ENCODE data around the gene RTN4RL2. TPM values are rescaled to one million over a fixed set of nuclear protein-coding genes. Genes with fewer than 3 reads are reported as not detected.

The RTN4RL2 gene
- total and polyA plus RNA-seq, 2 donors (not counting 3 experiments of a cell fraction or from before 2014, with no cell fraction given) = 0.35 to 1.3 TPM

DNA sequence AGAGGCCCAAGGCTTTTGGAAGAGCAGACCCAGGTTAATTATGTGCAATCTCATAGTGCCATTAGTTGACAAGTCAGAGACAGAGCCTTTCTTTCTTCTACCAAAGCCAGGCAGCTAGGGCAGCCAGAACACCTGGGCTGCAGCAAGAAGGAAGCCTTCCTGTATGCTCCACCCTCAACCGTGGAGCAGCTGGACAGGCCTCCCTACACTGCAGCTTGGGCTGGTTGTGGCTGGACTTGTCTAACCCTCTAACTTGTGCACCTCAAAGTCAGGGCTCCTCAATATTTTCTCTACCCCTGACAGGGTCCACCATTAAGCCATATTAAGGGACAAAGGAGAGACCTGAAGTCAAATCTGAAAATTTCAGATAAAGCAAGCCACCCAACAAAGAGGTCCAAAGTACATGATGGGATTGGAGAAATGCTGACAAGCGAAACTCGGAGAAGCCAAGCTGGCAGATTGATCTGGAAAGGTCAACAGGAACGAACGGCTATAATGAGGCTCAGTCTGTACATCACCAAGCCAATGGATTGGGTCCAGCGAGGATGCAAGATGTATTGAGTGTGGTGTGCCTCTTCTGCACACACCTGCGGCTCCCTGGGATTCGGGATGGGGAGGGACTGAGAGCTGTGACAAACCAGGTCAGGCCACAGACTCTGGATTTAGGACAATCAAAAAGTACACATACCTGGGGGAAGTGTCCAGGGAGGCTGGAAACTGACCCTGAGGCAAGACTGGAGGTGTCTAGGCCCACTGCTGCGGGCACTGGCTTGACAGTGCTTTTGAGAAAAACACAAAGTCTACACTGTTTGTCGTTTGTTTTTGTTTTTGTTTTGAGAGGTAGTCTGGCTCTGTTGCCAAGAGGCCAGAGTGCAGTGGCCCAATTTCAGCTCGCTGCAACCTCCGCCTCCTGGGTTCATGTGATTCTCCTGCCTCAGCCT lies 21.7 kb upstream of the RTN4RL2 start:
- no peaks in the 10 kb centered on the region for H3K4me1 ChIP-seq (ENCODE audit: control insufficient read depth, extremely low read depth, insufficient read depth, low read length)
- FAIRE-seq = no peak
- intact Hi-C loops (cut with micrococcal nuclease) = no loop called here
- BruUV-seq (replicated peaks) = no TSS peak
- no peaks in the 10 kb centered on the region for H4K20me1 ChIP-seq (replicated peaks; ENCODE audit: control insufficient read depth, extremely low read depth, insufficient read depth, low read length)
- dilution Hi-C loops (cut with MboI; ENCODE audit: extremely low pct_ligation_motif_present, low sequenced_read_pairs) = no loop called here
- H2AFZ ChIP-seq (ENCODE audit: low read depth, low read length) = no peak overlapping the region
- H3K9me1 ChIP-seq (replicated peaks; ENCODE audit: control insufficient read depth, extremely low read depth, insufficient read depth, low read length) = no peaks in the 10 kb centered on the region
- POLR2A ChIA-PET = no interaction called here
- no peaks in the 10 kb centered on the region for H3K36me3 ChIP-seq (ENCODE audit: control insufficient read depth in 2 of 2, extremely low read depth in 1 of 2, insufficient read depth in 2 of 2, low read length in 2 of 2)
- no peaks in the 10 kb centered on the region for H3K9me3 ChIP-seq (replicated peaks; ENCODE audit: control insufficient read depth, insufficient read depth, low read length)
- no peak overlapping the region for H3K4me2 ChIP-seq (ENCODE audit: insufficient read depth, low read length)
- H3K4me3 ChIP-seq (replicated peaks in 1 of 3; ENCODE audit: insufficient read depth in 1 of 3, low read depth in 1 of 3, low read length in 3 of 3) = no peak overlapping the region
- peaks cover 0 to 5% of the 10 kb centered on the region in 2 experiments for H3K27me3 ChIP-seq (ENCODE audit: control insufficient read depth in 2 of 2, insufficient read depth in 2 of 2, low read length in 2 of 2)
- H3K9ac ChIP-seq (replicated peaks; ENCODE audit: extremely low read depth, insufficient read depth, low read length) = no peak overlapping the region
- CTCF ChIA-PET = interaction anchor here (1.2 to 2.2 kb wide), 2 partner anchors 20 to 51 kb away, joined by 3 to 7 read pairs; no protein-coding TSS in a partner anchor
- H3K27ac ChIP-seq (ENCODE audit: insufficient read depth, low read depth, low read length) = no peak overlapping the region
- H3K79me2 ChIP-seq (ENCODE audit: control insufficient read depth, insufficient read depth, low read length) = no peaks in the 10 kb centered on the region
- no peak for DNase-seq (ENCODE audit: low read depth, low spot score)
- TF ChIP-seq EZH2 (IDR thresholded peaks at IDR 0.05; ENCODE audit: borderline replicate concordance, low read depth, low read length, severe bottlenecking) = no peak
- TF ChIP-seq FOS (IDR thresholded peaks at IDR 0.05; ENCODE audit: borderline replicate concordance, insufficient read depth, low read length) = no peak
- no peak for TF ChIP-seq CTCF (IDR thresholded peaks at IDR 0.05; ENCODE audit: extremely low read depth in 1 of 2, insufficient read depth in 1 of 2, low read depth in 1 of 2, low read length in 2 of 2)
- no peak for TF ChIP-seq POLR2AphosphoS5 (IDR thresholded peaks at IDR 0.05; ENCODE audit: insufficient read depth, low read depth, low read length)
- no peak for TF ChIP-seq GATA2 (IDR thresholded peaks at IDR 0.05; ENCODE audit: insufficient read depth, insufficient read length, low read depth, low read length)
- TF ChIP-seq POLR2A (IDR thresholded peaks at IDR 0.05; ENCODE audit: low read depth, low read length) = no peak
- no peak for TF ChIP-seq JUN (IDR thresholded peaks at IDR 0.05; ENCODE audit: borderline replicate concordance, insufficient read depth, insufficient read length, low read depth)
- TF ChIP-seq MYC (IDR thresholded peaks at IDR 0.05; ENCODE audit: low read depth, low read length) = no peak
- no peak for TF ChIP-seq MAX (IDR thresholded peaks at IDR 0.05; ENCODE audit: insufficient read depth, insufficient read length)

All from endothelial cell of umbilical vein (primary cell).